Mucosa of rectum (tissue), 2 donors: ENCODE data around the gene GAL.

Experiments
- H3K27ac ChIP-seq, 2 donors: one replicate each; pipeline ENCODE4 v1.7.0; 2013; ENCODE audit warnings: inconsistent platforms in 2 of 2, low read depth in 2 of 2, low read length in 2 of 2
- H3K27me3 ChIP-seq, 2 donors: one replicate each; pipeline ENCODE4 v1.7.0; 2013; ENCODE audit warnings: low read length in 2 of 2; ENCODE audit not compliant: control insufficient read depth in 2 of 2, insufficient read depth in 2 of 2
- H3K36me3 ChIP-seq, 2 donors: one replicate each; pipeline ENCODE4 v1.7.0; 2013; ENCODE audit warnings: low read length in 2 of 2; ENCODE audit not compliant: control insufficient read depth in 2 of 2, insufficient read depth in 2 of 2
- H3K4me1 ChIP-seq, 2 donors: one replicate each; pipeline ENCODE4 v1.7.0; 2013; ENCODE audit warnings: low read length in 2 of 2, mild to moderate bottlenecking in 1 of 2; ENCODE audit not compliant: control insufficient read depth in 2 of 2, insufficient read depth in 2 of 2
- H3K4me3 ChIP-seq, 2 donors: one replicate each; pipeline ENCODE4 v1.7.0; 2013; ENCODE audit warnings: low read length in 2 of 2
- H3K9ac ChIP-seq, 2 donors: one replicate each; pipeline ENCODE4 v1.7.0; 2013; ENCODE audit warnings: low read length in 2 of 2, low read depth in 1 of 2, mild to moderate bottlenecking in 1 of 2
- H3K9me3 ChIP-seq, 2 donors: one replicate each; pipeline ENCODE4 v1.7.0; 2013; ENCODE audit warnings: low read length in 2 of 2; ENCODE audit not compliant: control insufficient read depth in 2 of 2
- donor health status: healthy.
- donor health status: Normal muscosa, but diverticular disease.

GAL gene

GRCh38 chr11:68689737-68690625 lies 5.6 kb downstream of the GAL start:
- Histone ChIP-seq H3K4me3 (no peak overlapping the region), H3K27me3 (peaks cover 14 to 32% of the 10 kb centered on the region in 2 donors), H3K36me3 (no peaks in the 10 kb centered on the region), H3K9ac (no peak overlapping the region), H3K4me1 (no peaks in the 10 kb centered on the region), H3K27ac (no peak overlapping the region), H3K9me3 (no peaks in the 10 kb centered on the region)

- Histone ChIP-seq H3K27me3 (peaks cover 6 to 25% of the 10 kb centered on the region in 2 donors), H3K27ac (no peak overlapping the region), H3K4me1 (no peaks in the 10 kb centered on the region), H3K9me3 (peaks cover 0 to under 1% of the 10 kb centered on the region in 2 donors), H3K4me3 (no peak overlapping the region), H3K9ac (no peak overlapping the region), H3K36me3 (no peaks in the 10 kb centered on the region)
Measured at GRCh38 chr11:68690671-68691401, 6.5 kb downstream of the GAL start.

- Histone ChIP-seq H3K9me3 (peaks cover 0 to 3% of the 10 kb centered on the region in 2 donors), H3K4me3 (no peak overlapping the region), H3K27me3 (peaks cover 2 to 24% of the 10 kb centered on the region in 2 donors), H3K4me1 (no peaks in the 10 kb centered on the region), H3K9ac (no peak overlapping the region), H3K27ac (no peak overlapping the region), H3K36me3 (no peaks in the 10 kb centered on the region)
Measured at GRCh38 chr11:68691402-68691784, 7.0 kb downstream of the GAL start.

GRCh38 chr11:68692115-68692514 lies 7.8 kb downstream of the GAL start:
- Histone ChIP-seq H3K27me3 (peaks cover 2 to 17% of the 10 kb centered on the region in 2 donors), H3K9me3 (peaks cover 0 to 3% of the 10 kb centered on the region in 2 donors), H3K4me1 (no peaks in the 10 kb centered on the region), H3K27ac (no peak overlapping the region), H3K36me3 (no peaks in the 10 kb centered on the region), H3K4me3 (no peak overlapping the region), H3K9ac (no peak overlapping the region)

- Histone ChIP-seq H3K9ac (no peak overlapping the region), H3K4me1 (no peaks in the 10 kb centered on the region), H3K27me3 (peaks cover 2 to 13% of the 10 kb centered on the region in 2 donors), H3K9me3 (peaks cover 0 to 3% of the 10 kb centered on the region in 2 donors), H3K4me3 (no peak overlapping the region), H3K36me3 (no peaks in the 10 kb centered on the region), H3K27ac (no peak overlapping the region)
Measured at GRCh38 chr11:68692871-68693483, 8.6 kb downstream of the GAL start.

- Histone ChIP-seq H3K27ac (no peak overlapping the region), H3K4me3 (no peak overlapping the region), H3K9ac (no peak overlapping the region), H3K9me3 (peaks cover 0 to 3% of the 10 kb centered on the region in 2 donors), H3K27me3 (peaks cover 2 to 11% of the 10 kb centered on the region in 2 donors), H3K36me3 (no peaks in the 10 kb centered on the region), H3K4me1 (no peaks in the 10 kb centered on the region)
Measured at GRCh38 chr11:68693484-68693882, 9.1 kb downstream of the GAL start.

GRCh38 chr11:68694431-68695297 lies 10.3 kb downstream of the GAL start:
- H3K4me1 ChIP-seq, result no peaks in the 10 kb centered on the region

GRCh38 chr11:68695531-68695930 lies 11.2 kb downstream of the GAL start:
- H3K4me3 ChIP-seq, result no peak overlapping the region
- no peak overlapping the region for H3K27ac ChIP-seq
- no peak overlapping the region for H3K9ac ChIP-seq
- H3K9me3 ChIP-seq, result peaks cover 0 to 3% of the 10 kb centered on the region in 2 donors
- H3K36me3 ChIP-seq, result no peaks in the 10 kb centered on the region
- H3K4me1 ChIP-seq, result no peaks in the 10 kb centered on the region
- H3K27me3 ChIP-seq, result peaks cover 2 to 5% of the 10 kb centered on the region in 2 donors

More at GRCh38 chr11:68694431-68695297, 10.3 kb downstream of the GAL start:
- no peak overlapping the region for H3K27ac ChIP-seq
- H3K9ac ChIP-seq, result no peak overlapping the region
- peaks cover 0 to 3% of the 10 kb centered on the region in 2 donors for H3K9me3 ChIP-seq
- no peaks in the 10 kb centered on the region for H3K36me3 ChIP-seq
- no peak overlapping the region for H3K4me3 ChIP-seq
- H3K27me3 ChIP-seq, result peaks cover 2 to 5% of the 10 kb centered on the region in 2 donors

- Histone ChIP-seq H3K9ac (no peak overlapping the region), H3K27ac (no peak overlapping the region), H3K36me3 (no peaks in the 10 kb centered on the region), H3K4me3 (no peak overlapping the region), H3K9me3 (peaks cover 0 to 3% of the 10 kb centered on the region in 2 donors), H3K27me3 (peaks cover 0 to 5% of the 10 kb centered on the region in 2 donors), H3K4me1 (no peaks in the 10 kb centered on the region)
Measured at GRCh38 chr11:68698993-68699392, 14.6 kb downstream of the GAL start.
